ENCODE data around the gene MAGI2. TPM values are rescaled to one million over a fixed set of nuclear protein-coding genes. Genes with fewer than 3 reads are reported as not detected.
A peak's percentile ranks its signal among the peaks of the same experiment; 100 is the strongest.
"Not testable (repeated sequence)": the region's sequence is repeated elsewhere in the genome, so short reads cannot be mapped to it uniquely, and the experiment has no call there.

The MAGI2 gene
- total and polyA plus RNA-seq, 8 donors: 6.1 to 9.2 (median 7.1) TPM

DNA sequence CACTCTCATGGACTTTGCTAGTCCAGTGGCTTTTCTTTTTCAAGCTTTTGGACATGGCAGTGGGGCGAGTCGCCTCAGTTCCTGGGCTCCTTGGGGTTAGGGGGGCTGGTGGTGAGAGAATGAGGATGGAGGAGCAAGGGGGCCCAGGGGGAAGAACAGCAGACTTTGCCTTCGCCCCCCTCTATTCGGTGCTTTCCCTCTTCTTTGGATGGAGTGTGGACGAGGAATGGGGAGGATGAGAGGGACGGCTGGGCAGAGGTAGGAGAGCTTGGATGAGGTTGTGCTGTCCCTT is 255 bp downstream of the MAGI2 start:
- H3K36me3 ChIP-seq: no peaks in the 10 kb centered on the region
- H3K9me3 ChIP-seq: no peaks in the 10 kb centered on the region
- ATAC-seq (no peak), DNase-seq (no peak)
- intact Hi-C loops (cut with DNase I): no loop called here
- peak overlapping the region; percentile 90 to 95 for H3K27ac ChIP-seq
- peaks cover 0 to 29% of the 10 kb centered on the region in 2 donors for H3K27me3 ChIP-seq
- H3K4me3 ChIP-seq: peak overlapping the region; percentile 68 to 75
- TF ChIP-seq, protein P1, sequence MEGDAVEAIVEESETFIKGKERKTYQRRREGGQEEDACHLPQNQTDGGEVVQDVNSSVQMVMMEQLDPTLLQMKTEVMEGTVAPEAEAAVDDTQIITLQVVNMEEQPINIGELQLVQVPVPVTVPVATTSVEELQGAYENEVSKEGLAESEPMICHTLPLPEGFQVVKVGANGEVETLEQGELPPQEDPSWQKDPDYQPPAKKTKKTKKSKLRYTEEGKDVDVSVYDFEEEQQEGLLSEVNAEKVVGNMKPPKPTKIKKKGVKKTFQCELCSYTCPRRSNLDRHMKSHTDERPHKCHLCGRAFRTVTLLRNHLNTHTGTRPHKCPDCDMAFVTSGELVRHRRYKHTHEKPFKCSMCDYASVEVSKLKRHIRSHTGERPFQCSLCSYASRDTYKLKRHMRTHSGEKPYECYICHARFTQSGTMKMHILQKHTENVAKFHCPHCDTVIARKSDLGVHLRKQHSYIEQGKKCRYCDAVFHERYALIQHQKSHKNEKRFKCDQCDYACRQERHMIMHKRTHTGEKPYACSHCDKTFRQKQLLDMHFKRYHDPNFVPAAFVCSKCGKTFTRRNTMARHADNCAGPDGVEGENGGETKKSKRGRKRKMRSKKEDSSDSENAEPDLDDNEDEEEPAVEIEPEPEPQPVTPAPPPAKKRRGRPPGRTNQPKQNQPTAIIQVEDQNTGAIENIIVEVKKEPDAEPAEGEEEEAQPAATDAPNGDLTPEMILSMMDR (IDR thresholded peaks at IDR 0.05): no peak
- peaks cover 0 to 26% of the 10 kb centered on the region in 2 donors for H3K4me1 ChIP-seq

DNA sequence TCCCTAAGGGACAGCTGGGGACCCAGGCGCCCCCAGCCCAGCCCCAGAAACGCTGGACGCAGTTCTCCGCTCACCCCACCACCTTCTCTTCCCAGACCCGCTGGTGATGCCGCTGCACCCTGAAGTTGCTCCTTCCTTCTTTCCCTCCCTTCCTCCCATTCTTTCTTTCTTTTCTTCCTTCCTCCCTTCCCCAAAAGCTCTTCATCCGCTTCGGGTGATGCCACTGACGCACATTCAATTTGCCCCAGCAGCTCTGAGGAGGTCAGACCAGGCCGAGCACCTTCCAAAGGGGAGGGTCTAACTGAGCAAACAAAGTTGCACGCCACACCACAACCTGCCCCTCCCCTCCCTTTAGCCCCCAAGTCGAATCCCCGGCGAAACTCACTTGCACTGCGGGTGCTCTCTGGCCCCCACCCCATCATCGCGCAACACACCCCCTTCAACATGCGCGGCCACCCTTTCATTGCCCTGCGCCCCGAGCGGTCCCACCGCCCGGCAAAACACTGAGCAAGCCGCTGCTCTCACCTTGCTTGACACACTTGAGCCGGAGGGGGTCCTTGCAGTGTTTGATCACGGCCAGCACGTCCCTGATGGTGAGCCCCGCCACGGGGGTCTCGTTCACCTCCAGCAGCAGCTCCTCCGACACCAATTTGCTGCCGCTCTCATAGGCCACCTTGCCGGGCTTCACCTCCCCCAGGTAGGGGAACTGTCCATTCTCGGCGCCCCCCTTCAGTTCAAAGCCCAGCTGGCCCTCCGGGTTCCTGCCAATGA is 787 bp downstream of the MAGI2 start:
- H3K9me3 ChIP-seq: no peaks in the 10 kb centered on the region
- no peaks in the 10 kb centered on the region for H3K36me3 ChIP-seq
- peak overlapping the region; percentile 90 to 95 for H3K27ac ChIP-seq
- H3K4me3 ChIP-seq: peak overlapping the region; percentile 68 to 75
- ATAC-seq: peak; percentile 24
- peak in 3 of 4 donors; percentile 36 to 67 (median 37) for DNase-seq
- TF ChIP-seq, protein P1 (IDR thresholded peaks at IDR 0.05): no peak
- intact Hi-C loops (cut with DNase I): no loop called here
- peaks cover 0 to 25% of the 10 kb centered on the region in 2 donors for H3K4me1 ChIP-seq
- peaks cover 0 to 29% of the 10 kb centered on the region in 2 donors for H3K27me3 ChIP-seq

DNA sequence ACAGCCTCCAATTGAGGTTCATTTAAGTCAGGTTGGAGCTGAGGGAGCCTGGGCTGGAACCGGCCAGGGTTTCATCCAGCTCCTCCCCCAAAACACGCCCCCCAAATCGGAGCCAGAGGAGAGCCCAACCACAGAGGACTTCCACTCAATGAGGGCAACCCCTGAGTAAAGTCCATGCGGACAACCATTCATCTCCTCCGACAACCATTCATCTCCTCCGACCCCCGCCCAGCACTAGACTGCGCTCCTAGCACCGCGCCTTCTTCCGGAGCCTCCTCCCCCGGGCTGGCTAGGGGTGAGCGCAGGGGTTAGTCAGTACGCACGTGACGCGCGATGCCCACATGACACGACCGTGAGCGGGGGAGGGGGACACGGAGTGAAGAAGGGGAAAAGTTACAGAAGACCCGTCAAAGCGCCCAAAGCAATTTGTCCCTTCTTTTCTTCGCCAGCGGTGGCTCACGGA is 1.4 kb downstream of the MAGI2 start:
- TF ChIP-seq, protein P1 (IDR thresholded peaks at IDR 0.05): no peak
- H3K4me3 ChIP-seq: peak overlapping the region; percentile 68 to 75
- H3K27me3 ChIP-seq: peaks cover 0 to 29% of the 10 kb centered on the region in 2 donors
- H3K9me3 ChIP-seq: no peaks in the 10 kb centered on the region
- ATAC-seq (peak; percentile 83), DNase-seq (peak; percentile 84 to 90 (median 87))
- H3K36me3 ChIP-seq: no peaks in the 10 kb centered on the region
- peaks cover 0 to 25% of the 10 kb centered on the region in 2 donors for H3K4me1 ChIP-seq
- H3K27ac ChIP-seq: peak overlapping the region; percentile 90 to 95
- intact Hi-C loops (cut with DNase I): no loop called here

DNA sequence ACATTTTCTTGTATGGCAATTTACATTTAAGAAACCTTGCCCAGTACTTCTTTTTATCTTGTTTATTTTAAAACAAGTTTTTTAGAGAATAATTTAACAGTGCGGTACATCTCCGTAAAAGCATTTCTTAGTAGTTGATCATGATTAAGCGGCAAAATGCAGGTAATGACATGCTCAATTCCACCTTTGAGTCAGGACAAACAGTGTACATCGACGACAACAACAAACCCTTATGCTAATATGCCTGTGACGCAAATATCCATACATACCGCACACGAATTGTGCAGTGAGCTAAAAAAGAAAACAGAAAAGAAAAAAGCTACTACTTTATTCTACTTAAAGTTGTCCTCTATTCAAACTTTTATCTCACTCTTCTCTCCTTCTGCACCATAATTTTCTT is 1.9 kb downstream of the MAGI2 start:
- Histone ChIP-seq H3K4me3 (peak overlapping the region; percentile 68 to 75), H3K27me3 (peaks cover 0 to 29% of the 10 kb centered on the region in 2 donors), H3K36me3 (no peaks in the 10 kb centered on the region), H3K4me1 (peaks cover 0 to 25% of the 10 kb centered on the region in 2 donors), H3K27ac (peak overlapping the region; percentile 90 to 95), H3K9me3 (no peaks in the 10 kb centered on the region)
- intact Hi-C loops (cut with DNase I): no loop called here
- no peak for ATAC-seq
- DNase-seq: no peak
- TF ChIP-seq, protein P1 (IDR thresholded peaks at IDR 0.05): no peak

DNA sequence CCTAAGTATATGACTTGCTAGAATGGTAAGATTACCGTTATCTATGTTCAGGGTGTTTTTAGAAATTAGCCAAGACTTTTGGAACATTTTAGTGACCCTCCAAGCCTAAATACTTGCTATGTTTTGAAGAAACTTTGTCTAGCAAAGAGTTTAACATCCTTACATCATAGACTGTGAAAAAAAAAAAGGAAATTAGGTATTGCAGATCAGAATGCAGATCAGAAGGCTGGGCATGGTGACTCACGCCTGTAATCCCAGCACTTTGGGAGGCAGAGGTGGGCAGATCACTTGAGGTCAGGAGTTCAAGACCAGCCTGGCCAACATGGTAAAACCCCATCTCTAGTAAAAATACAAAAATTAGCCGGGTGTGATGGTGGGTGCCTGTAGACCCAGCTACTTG is 10.7 kb downstream of the MAGI2 start:
- H3K9me3 ChIP-seq; H3K27ac ChIP-seq; H3K36me3 ChIP-seq; H3K4me3 ChIP-seq; H3K27me3 ChIP-seq; H3K4me1 ChIP-seq; ATAC-seq; intact Hi-C loops (cut with DNase I); DNase-seq: not testable (repeated sequence)

All from left lung (tissue), 10 donors.